ENCODE measurements around the gene COX6A2. TPM values are rescaled to one million over a fixed set of nuclear protein-coding genes. Genes with fewer than 3 reads are reported as not detected.

The COX6A2 gene
- total RNA-seq, 2 donors from 2014 or later: not detected

DNA sequence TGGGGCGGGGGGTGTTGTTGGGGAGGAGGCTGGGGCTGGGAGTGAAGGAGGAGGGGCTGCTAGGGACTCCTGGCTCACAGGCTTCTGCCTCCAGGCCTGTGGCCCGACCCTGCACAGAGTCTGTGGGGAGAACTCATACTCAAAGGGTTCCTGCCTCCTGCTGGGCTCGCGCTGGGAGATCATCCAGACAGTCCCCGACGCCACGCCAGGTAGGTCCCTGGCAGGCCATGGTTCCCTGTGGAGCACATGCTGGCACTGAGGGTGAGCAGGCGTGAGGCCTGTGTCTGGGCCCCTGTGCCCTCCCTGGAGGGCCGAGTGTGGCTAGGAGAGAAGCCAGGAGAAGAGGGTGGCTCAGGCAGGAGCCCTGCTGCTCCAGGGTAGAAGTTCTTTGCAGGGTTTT lies 30.5 kb downstream of the COX6A2 start:
- Histone ChIP-seq H3K27me3 (replicated peaks; ENCODE audit: insufficient read depth) (no peaks in the 10 kb centered on the region), H3K4me3 (no peak overlapping the region), H3K27ac (no peak overlapping the region), H3K36me3 (no peaks in the 10 kb centered on the region), H3K9me3 (no peaks in the 10 kb centered on the region), H3K4me1 (ENCODE audit: control insufficient read depth in 1 of 2, low read depth in 2 of 2) (no peaks in the 10 kb centered on the region)
- no peak for ATAC-seq (ENCODE audit: insufficient number of reproducible peaks, low FRiP score, low read depth)
- TF ChIP-seq, protein P1, sequence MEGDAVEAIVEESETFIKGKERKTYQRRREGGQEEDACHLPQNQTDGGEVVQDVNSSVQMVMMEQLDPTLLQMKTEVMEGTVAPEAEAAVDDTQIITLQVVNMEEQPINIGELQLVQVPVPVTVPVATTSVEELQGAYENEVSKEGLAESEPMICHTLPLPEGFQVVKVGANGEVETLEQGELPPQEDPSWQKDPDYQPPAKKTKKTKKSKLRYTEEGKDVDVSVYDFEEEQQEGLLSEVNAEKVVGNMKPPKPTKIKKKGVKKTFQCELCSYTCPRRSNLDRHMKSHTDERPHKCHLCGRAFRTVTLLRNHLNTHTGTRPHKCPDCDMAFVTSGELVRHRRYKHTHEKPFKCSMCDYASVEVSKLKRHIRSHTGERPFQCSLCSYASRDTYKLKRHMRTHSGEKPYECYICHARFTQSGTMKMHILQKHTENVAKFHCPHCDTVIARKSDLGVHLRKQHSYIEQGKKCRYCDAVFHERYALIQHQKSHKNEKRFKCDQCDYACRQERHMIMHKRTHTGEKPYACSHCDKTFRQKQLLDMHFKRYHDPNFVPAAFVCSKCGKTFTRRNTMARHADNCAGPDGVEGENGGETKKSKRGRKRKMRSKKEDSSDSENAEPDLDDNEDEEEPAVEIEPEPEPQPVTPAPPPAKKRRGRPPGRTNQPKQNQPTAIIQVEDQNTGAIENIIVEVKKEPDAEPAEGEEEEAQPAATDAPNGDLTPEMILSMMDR (IDR thresholded peaks at IDR 0.05): no peak
- DNase-seq (ENCODE audit: low spot score): no peak

DNA sequence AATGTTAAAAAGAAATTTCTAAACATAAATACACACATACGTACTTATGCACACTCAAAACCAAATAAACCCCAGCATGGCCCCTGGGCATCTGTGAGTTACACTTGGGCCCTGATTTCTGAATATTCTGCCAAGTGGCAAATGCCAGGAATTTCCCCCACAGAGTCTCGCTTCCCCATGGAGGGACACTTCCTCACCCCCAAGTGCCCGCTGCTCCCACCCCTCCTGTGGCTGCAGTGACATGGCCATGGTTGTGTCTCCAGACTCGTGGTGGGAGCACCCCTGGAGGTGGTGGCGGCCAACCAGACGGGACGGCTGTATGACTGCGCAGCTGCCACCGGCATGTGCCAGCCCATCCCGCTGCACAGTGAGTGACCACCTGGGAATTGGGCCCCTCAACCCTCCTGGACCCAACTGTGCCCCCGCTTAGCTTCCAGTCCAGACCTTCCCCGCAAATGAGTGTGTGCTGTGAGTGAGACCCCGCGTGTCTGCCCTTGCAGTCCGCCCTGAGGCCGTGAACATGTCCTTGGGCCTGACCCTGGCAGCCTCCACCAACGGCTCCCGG lies 31.0 kb downstream of the COX6A2 start:
- TF ChIP-seq, protein P1 (IDR thresholded peaks at IDR 0.05): no peak
- H3K4me1 ChIP-seq (ENCODE audit: control insufficient read depth in 1 of 2, low read depth in 2 of 2): no peaks in the 10 kb centered on the region
- no peak for ATAC-seq (ENCODE audit: insufficient number of reproducible peaks, low FRiP score, low read depth)

DNA sequence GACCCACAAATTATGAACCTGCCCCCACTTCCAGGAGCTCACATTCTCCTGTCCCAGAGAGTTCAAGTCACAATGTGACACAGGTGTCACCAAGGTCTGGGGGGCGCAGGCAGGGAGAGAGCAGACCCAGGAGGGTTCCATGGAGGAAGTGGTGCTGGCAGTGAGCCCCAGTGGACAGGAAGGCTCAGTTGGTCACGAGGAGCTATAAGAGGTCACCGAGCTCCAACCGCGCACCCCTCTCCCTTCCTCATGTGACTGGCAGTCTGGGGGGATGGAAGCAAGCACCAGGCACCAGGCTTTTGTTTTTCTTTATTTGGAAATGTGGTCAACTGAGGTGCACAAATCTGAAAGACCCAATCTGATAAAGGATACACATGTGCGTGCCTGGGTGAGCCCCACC lies 32.5 kb downstream of the COX6A2 start:
- H3K9me3 ChIP-seq: no peaks in the 10 kb centered on the region
- H3K27ac ChIP-seq: no peak overlapping the region
- DNase-seq (ENCODE audit: low spot score) (no peak), ATAC-seq (ENCODE audit: insufficient number of reproducible peaks, low FRiP score, low read depth) (no peak)
- no peaks in the 10 kb centered on the region for H3K36me3 ChIP-seq
- no peak overlapping the region for H3K4me3 ChIP-seq
- TF ChIP-seq, protein P1 (IDR thresholded peaks at IDR 0.05): no peak
- H3K4me1 ChIP-seq (ENCODE audit: control insufficient read depth in 1 of 2, low read depth in 2 of 2): no peaks in the 10 kb centered on the region
- H3K27me3 ChIP-seq (replicated peaks; ENCODE audit: insufficient read depth): no peaks in the 10 kb centered on the region

More for the DNA sequence above, 31.0 kb downstream of the COX6A2 start:
- Histone ChIP-seq H3K36me3 (no peaks in the 10 kb centered on the region), H3K27ac (no peak overlapping the region), H3K4me3 (no peak overlapping the region), H3K27me3 (replicated peaks; ENCODE audit: insufficient read depth) (no peaks in the 10 kb centered on the region), H3K9me3 (no peaks in the 10 kb centered on the region)
- DNase-seq (ENCODE audit: low spot score): no peak

DNA sequence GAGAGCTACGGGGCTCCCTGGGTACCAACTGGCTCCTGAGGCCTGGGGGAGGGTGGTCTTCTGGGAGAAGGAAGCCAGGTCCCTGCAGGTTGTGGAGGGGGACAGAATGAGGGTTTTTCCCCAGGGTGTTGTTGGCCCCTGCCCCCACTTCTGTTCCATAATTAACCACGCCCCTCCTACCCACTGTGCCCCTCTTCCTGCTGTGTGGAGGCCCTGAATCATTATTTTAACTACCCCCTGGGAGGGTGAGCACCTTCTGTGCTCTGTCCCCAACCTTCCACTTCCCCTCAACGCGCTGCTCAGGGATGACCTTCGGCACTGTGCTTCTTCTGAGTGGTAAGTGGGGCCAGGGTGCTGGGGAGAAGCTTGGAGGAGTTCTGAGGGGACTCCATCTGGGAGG lies 35.1 kb downstream of the COX6A2 start, which contains the start of gene ITGAD:
ITGAD (plus strand) TSS at position 280 of the 400 bp plus-strand sequence; CDS start at position 306, 26 bp downstream.
- no peak for ATAC-seq (ENCODE audit: insufficient number of reproducible peaks, low FRiP score, low read depth)
- no peaks in the 10 kb centered on the region for H3K36me3 ChIP-seq
- H3K27ac ChIP-seq: no peak within 1 kb of the TSS
- H3K4me1 ChIP-seq (ENCODE audit: control insufficient read depth in 1 of 2, low read depth in 2 of 2): no peaks in the 10 kb centered on the region
- no peaks in the 10 kb centered on the region for H3K27me3 ChIP-seq (replicated peaks; ENCODE audit: insufficient read depth)
- TF ChIP-seq, protein P1 (IDR thresholded peaks at IDR 0.05): no peak
- H3K9me3 ChIP-seq: no peaks in the 10 kb centered on the region
- H3K4me3 ChIP-seq: no peak within 1 kb of the TSS
- DNase-seq (ENCODE audit: low spot score): no peak

DNA sequence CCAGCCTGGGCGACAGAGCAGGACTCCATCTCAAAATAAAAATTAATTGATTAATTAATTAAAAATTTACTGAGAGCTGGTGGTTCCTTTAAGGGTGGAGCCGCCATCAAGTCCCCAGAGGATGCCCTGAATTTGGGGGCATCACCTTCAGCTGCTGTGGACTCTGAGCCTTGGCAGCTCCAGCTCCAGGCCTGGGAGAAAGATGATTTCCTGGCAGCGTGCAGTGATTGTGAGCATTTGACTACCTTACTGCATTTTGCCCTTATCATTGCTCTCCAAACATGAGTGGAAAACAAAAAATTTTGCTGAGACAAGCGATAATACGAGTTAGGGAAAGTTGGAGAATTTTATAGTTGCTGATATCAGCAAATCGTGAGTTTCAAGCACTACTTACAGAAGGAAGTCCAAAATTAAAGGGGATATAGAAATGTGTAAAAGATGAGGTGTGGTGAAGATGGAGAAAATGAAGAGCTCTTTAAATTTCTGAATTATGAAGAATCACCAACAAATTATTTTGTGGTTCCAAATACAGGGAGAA lies 37.6 kb downstream of the COX6A2 start:
- TF ChIP-seq, protein P1 (IDR thresholded peaks at IDR 0.05): no peak
- Histone ChIP-seq H3K27ac (no peak overlapping the region), H3K4me1 (ENCODE audit: control insufficient read depth in 1 of 2, low read depth in 2 of 2) (no peaks in the 10 kb centered on the region), H3K9me3 (no peaks in the 10 kb centered on the region), H3K27me3 (replicated peaks; ENCODE audit: insufficient read depth) (no peaks in the 10 kb centered on the region), H3K4me3 (no peak overlapping the region), H3K36me3 (no peaks in the 10 kb centered on the region)
- DNase-seq (ENCODE audit: low spot score) (no peak), ATAC-seq (ENCODE audit: insufficient number of reproducible peaks, low FRiP score, low read depth) (no peak)
